Measurements from ENCODE around the gene TADA2B.
"Not testable (repeated sequence)": the region's sequence is repeated elsewhere in the genome, so short reads cannot be mapped to it uniquely, and the experiment has no call there.

TADA2B gene

GRCh38 chr4:7060346-7061150 lies 17.4 kb downstream of the TADA2B start:
- FAIRE-seq, result no peak

DNA sequence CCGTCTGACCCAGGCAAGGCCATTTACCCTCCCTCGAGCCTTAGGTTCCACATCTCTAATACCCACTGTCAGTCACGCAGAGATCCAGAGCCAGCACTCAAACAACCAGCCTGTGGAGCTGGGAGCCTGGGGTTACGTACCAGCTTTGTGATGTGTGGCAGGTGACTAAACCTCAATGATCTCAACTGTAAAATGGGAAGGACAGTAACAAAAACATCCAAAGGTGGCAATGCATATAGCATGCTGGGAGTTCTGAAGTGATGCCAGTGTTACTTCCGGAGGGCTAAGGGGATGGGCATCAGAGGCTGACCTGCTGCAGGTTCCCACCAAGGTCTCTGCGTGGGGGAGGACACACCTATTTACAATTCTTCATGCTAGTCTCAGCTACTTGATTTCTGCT lies 18.6 kb downstream of the TADA2B start:
- no peak for FAIRE-seq

- FAIRE-seq, result no peak
These were observed 19.6 kb downstream of the TADA2B start for GRCh38 chr4:7062816-7063215.

- FAIRE-seq, result no peak
These were observed 20.2 kb downstream of the TADA2B start for GRCh38 chr4:7063362-7063761.

DNA sequence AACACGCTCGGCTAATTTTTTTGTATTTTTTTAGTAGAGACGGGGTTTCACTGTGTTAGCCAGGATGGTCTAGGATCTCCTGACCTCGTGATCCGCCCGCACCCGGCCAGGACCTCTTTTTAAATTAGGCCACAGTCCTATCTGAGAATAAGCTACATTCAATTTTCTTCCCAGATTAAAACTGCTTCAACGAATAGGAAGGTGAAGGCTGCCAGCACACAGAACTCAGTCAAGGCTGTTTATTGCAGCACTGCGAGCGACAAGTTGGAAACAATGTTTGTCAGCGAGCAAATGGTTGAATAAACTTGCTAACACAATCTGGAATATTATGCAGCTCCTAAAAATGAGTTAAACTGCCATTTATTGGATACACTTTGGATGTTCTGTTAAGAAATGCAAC lies 22.8 kb downstream of the TADA2B start:
- no peak for FAIRE-seq

GRCh38 chr4:7066493-7066892 lies 23.3 kb downstream of the TADA2B start:
- no peak for FAIRE-seq

- no peak for FAIRE-seq
These were observed 23.9 kb downstream of the TADA2B start for GRCh38 chr4:7067126-7067451.

DNA sequence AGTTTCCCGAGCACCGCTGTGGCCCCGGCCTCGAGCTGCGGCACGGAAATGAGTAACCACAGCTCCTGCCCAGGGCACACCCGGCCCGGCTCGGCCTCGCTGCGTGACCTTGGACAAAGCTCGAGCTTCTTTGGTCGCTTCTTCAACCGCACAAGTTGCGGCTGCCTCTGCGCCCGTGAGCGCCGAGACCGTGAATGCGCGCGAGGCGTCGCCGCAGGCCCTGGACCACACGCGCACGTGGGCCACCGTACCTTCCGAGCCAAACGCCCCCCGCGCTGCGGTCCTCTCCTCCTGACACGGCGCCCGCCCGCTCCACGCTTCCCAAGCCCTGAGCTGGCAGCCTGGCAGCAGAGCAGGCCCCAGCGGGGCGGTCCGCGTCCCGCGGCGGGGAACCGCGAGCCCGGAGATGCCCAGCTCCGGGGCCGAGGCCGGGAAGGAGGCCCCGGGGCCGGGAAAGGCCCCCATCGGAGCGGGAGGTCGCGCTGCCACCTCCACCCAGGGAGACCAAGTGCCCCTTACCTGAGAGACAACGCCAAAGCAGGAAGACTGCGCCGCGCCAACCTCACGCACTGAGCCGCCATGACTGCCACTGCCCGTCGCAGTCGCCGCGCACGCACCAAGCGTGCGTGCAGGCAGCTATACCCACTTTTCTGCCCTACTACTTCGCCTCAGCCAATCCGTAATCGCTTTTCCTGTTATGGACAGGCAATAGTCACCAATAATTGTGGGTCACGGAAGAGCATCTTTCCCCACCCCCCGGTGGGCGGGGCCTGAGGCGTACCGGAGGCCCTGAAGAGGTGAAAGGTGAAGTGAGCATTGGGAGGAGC lies 24.5 kb downstream of the TADA2B start, which contains the start of gene GRPEL1:
Gene GRPEL1, minus strand, starts transcription at position 613 of the 827 bp plus-strand sequence. Its CDS starts 32 bp downstream, at position 581.
- peak; percentile 94 for FAIRE-seq

DNA sequence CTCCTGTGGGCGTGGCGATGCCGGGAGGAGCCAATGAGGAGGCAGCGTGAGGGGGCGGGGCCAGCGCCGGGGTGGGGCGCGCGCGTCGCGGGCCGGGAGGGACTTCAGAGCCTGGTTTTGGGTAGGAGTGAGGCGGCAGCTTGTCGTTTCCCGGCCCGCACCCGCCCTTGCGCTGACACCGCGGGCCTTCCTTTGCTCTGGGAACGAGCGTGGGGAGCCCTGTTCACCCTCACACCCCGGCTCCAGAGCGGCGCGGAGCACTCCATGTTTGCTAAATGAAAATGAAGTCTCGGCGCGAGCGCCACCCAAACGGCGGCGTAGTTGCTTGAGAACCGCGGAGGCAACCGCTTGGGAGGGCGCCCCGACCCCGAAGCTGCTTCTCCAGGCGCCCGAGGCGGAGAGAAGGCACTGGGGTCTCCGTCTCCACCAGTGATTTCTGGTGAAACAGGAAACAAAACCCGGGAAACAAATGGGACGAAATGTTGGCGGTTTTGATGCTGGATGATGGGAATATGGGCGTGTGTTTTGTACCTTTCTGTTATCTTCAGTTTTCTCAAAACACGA lies 25.2 kb downstream of the TADA2B start:
- no peak for FAIRE-seq

- no peak for FAIRE-seq
These were observed 25.7 kb downstream of the TADA2B start for GRCh38 chr4:7068883-7069282.

GRCh38 chr4:7070729-7071511 lies 27.7 kb downstream of the TADA2B start:
- no peak for FAIRE-seq

DNA sequence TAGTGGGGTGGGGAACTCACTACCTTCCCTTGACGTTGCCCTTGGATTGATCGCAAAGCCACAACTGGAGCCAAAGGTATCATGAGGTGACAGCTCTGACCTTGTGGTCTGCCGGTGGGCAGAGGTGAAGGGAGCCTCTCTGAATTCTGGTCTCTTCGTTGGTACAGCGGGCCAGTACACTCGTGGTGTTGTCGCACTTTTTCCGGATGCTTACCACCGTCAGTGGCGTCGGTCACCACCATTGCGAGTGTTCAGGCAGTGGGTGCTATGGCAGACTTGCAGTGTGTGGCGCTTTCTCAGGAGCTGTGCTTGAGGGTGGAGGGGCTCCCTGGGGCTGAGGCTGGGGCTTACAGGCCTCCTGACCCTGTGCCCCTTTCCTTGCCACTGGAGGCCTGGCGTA lies 29.9 kb downstream of the TADA2B start:
- FAIRE-seq, result no peak

DNA sequence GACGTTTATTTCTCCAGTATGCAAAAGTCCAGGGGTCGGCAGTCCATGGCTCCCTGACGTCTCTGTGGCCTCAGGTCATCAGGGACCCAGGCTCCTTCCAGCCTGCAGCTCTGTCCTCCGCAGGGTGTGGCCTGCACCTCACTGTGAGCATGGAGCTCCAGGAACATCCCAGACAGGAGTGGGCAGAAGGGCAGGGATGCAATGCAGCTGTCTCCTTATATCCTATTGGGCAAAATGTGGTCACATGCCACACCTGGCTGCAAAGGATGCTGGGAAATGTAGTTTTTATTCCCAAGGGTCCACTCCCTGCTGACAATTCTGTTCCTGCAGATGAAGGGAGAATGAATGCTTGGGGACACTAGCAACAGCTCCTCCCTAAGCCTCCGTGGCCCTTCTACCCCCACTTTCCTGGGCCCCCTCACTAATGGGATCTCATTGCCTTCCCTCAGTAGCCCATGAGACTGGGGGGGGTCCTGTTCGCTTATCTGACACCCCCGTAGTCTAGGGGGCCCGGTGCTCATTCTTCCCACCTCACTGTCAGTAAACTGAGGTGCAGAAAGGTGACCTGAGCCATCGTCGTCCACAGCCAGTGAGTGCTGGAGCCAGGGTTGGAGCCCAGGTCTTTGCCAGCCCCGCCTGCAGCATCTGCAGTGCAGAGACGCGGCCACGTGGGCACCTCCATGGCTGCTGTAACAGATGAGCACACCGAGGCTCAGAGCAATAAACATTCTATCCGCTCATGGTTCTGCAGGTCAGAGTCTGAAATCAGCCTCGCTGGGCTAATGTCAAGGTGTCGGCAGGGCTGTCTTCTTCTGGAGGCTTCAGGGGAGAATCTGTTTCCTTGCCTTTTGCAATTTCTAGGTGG lies 30.6 kb downstream of the TADA2B start:
- no peak for FAIRE-seq

DNA sequence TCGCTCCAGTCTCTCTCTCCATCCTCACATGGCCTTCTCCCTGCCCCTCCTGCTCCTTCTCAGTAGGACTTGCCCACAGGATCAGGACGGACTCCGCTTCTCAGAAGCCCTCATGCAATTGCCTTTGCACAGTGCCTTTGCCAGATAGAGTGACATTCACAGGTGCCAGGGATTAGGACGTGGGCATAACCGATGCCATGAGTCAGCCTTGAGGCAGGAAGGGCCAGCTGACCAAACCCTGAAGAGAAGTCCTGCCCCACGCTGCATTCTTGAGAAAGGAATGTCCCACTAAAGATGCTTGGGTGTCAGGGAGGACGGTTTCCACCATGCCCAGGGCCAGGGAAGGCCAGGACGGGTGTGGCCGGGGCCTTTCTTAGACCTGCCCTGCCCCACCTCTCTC lies 31.3 kb downstream of the TADA2B start:
- no peak for FAIRE-seq

DNA sequence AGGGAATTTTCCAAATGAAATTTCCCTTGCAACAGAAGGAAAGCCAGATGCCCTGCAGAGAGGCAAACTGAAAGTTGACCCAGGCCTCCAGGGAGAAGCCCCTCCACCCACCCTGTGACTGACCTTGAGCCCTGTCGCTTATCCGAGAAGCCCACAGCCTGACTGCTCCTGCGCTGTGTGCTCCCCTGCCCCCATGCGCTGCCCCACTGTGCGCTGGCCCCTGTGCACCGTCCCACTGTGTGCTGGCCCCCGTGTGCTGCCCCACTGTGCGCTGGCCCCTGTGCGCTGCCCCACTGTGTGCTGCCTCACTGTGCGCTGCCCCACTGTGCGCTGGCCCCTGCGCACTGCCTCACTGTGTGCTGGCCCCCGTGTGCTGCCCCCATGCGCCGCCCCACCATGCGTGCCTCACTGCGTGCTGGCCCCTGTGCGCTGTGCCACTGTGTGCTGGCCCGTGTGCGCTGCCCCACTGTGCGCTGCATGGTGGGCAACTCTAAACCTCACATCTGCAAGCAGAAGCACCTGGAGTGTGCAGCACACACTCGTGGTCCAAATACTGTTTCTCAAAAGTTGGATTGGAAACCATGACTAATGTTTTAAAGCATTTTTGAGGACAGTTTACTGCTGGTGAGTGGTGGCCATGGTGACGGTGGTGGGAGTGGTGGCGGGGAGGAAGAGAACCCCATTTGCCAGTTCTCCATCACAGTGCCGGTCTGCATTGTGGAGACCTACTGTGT lies 33.0 kb downstream of the TADA2B start:
- FAIRE-seq, result no peak

DNA sequence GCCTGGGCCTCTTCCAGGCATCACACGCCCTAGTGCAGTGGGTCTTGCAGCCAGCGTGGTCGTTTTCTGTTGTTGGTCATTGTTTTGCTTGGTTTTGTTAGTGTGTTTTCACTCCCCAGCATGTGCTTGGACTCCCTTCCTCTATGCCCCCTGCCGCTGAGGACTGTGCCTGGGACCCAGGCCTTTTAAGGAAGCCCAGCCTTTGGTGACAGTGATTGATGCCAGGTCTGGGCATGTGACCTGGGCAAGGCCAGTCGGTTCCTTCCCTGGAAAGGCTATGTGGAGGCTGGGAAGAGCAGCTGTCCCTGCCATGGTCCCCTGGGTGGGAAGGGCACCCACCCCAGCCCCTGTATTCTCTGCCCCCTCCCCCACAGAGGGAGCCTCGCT lies 33.5 kb downstream of the TADA2B start:
- no peak for FAIRE-seq

DNA sequence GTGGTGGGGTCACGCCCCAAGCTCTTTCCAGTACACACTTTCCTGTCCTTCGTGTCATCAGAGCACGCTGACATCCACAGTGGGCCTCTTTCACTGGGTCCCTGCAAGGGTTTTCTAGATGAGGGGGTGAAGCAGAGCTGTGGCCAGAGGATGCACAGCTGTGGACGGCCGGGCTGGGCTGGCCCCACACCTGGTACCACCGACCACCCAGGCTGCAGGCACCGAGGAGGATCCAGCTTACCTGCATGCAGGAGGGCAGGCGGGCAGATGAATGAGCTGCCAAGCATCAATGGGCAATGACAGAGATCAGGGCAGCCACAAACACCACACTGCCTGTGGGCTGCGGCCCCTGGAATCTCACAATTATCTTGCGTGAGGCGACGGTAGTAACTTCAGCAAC lies 34.2 kb downstream of the TADA2B start:
- FAIRE-seq, result no peak

GRCh38 chr4:7078025-7078424 lies 34.9 kb downstream of the TADA2B start:
- FAIRE-seq, result no peak

GRCh38 chr4:7079483-7079882 lies 36.3 kb downstream of the TADA2B start:
- not testable (repeated sequence) for FAIRE-seq

DNA sequence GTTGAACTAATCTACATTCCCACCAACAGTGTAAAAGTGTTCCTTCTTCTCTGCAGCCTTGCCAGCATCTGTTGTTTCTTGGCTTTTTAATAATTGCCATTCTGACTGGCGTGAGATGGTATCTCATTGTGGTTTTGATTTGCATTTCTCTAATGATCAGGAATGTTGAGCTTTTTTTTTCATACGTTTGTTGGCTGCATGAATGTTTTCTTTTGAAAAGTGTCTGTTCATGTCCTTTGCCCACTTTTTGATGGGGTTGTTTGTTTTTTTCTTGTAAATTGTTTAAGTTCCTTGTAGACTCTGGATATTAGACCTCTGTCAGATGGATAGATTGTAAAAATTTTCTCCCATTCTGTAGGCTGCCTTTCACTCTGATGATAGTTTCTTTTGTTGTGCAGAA lies 36.7 kb downstream of the TADA2B start:
- peak; percentile 23 for FAIRE-seq

Data from endometrium (tissue), 2 donors.